ENCODE results near the gene TMUB2. TPM values are rescaled to one million over a fixed set of nuclear protein-coding genes. Genes with fewer than 3 reads are reported as not detected.
"Not testable (repeated sequence)": the region's sequence is repeated elsewhere in the genome, so short reads cannot be mapped to it uniquely, and the experiment has no call there.

Gene TMUB2
- total RNA-seq, 3 donors from 2014 or later, result 47.2 to 58.6 (median 49.1) TPM

DNA sequence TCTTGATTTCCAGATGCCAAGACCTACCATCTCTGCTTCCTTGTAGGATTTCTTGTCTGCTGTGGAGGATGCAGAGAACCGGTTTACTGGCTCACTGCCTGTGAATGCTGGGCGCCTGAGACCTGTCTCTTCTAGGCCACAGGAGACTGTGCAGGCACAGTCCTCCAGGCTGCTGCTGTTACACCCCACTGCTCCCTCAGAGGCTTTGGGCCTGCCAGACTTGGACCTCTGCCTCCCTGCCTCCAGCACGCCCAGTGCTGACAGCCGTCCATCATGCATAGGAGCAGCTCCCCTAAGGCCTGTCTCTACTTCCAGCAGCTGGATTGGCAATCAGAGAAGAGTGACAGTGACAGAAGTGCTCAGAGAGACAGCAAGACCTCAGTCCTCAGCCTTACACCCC lies 39.0 kb upstream of the TMUB2 start:
- ATAC-seq (no peak), DNase-seq (no peak)
- no peak for TF ChIP-seq CTCF (IDR thresholded peaks at IDR 0.05)
- Histone ChIP-seq H3K4me3 (no peak overlapping the region), H3K9me3 (no peaks in the 10 kb centered on the region), H3K36me3 (ENCODE audit: low read depth) (no peaks in the 10 kb centered on the region), H3K4me1 (ENCODE audit: low read depth) (no peaks in the 10 kb centered on the region)
- intact Hi-C loops (cut with DNase I, micrococcal nuclease), result no loop called here

DNA sequence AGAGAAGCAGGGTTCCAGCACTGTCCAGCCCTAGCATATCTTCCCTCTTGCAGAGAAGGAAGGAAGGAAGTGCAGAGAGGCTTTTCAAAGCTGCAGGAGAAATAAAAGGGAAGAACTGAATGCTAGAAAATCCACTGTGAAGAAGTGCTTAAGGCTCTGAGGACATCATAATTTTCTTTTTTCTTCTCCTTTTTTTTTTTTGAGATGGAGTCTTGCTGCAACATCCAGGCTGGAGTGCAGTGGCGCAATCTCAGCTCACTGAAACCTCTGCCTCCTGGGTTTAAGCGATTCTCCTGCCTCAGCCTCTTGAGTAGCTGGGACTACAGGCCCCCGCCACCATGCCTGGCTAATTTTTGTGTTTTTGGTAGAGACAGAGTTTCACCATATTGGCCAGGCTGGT lies 37.7 kb upstream of the TMUB2 start:
- ATAC-seq; H3K4me1 ChIP-seq (ENCODE audit: low read depth); DNase-seq; H3K4me3 ChIP-seq; H3K36me3 ChIP-seq (ENCODE audit: low read depth); intact Hi-C loops (cut with DNase I, micrococcal nuclease); H3K9me3 ChIP-seq: not testable (repeated sequence)

DNA sequence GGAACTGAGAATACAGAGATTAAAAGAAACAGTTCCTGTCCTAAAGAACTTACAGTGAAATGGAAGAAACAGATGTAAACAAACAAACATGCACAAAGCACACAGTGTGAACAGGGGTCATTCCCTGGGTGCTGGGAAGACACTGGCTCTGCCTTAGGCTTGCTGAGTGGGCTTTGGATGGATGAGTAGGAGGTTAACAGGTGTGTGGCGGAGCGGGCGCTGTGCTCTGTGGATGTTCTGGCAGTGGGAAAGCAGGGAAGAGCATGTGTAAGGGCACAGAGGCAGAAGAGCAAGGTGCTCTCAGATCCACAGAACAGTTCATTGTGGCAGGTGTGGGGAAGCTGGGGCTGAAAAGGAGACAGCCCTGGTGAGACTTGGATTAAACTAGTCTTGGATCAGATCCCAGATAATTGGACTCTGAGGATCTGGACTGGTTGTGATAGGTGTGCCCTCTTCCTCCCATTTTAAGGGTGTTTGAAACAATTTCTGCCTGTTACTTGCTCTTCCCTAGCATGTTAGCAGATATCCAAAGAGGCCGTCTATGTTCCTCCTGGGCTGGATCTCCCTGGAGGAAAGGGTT lies 36.9 kb upstream of the TMUB2 start:
- no peak for TF ChIP-seq CTCF (IDR thresholded peaks at IDR 0.05)
- ATAC-seq (no peak), DNase-seq (no peak)
- Histone ChIP-seq H3K36me3 (ENCODE audit: low read depth) (no peaks in the 10 kb centered on the region), H3K9me3 (no peaks in the 10 kb centered on the region), H3K4me1 (ENCODE audit: low read depth) (no peaks in the 10 kb centered on the region), H3K4me3 (no peak overlapping the region)
- intact Hi-C loops (cut with DNase I, micrococcal nuclease), result no loop called here

DNA sequence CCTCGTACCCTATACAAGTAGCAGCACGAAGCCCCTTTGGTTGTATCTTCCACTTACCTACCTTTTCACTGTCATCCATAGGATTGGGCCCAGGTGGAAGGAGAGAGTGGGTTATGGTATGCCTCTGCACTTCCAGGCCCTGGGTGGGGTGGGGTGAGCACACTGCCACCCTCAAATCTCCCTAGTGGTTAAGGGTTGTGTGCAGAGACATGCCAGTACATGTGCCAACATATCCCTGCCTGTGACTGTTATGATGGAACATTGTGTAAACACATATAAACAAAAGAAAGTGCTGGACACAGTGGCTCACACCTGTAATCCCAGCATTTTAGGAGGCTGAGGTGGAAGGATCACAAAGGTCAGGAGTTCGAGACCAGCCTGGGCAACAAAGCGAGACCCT lies 33.9 kb upstream of the TMUB2 start:
- Histone ChIP-seq H3K4me3 (no peak overlapping the region), H3K9me3 (no peaks in the 10 kb centered on the region), H3K36me3 (ENCODE audit: low read depth) (no peaks in the 10 kb centered on the region), H3K4me1 (ENCODE audit: low read depth) (no peaks in the 10 kb centered on the region)
- ATAC-seq (no peak), DNase-seq (no peak)
- no peak for TF ChIP-seq CTCF (IDR thresholded peaks at IDR 0.05)
- intact Hi-C loops (cut with DNase I, micrococcal nuclease), result no loop called here

- intact Hi-C loops (cut with DNase I, micrococcal nuclease), result no loop called here
- no peaks in the 10 kb centered on the region for H3K4me1 ChIP-seq (ENCODE audit: low read depth)
Measured at GRCh38 chr17:44155488-44155887, 31.3 kb upstream of the TMUB2 start.

More at GRCh38 chr17:44155488-44155887, 31.3 kb upstream of the TMUB2 start:
- Histone ChIP-seq H3K36me3 (ENCODE audit: low read depth) (no peaks in the 10 kb centered on the region), H3K4me3 (no peak overlapping the region), H3K9me3 (no peaks in the 10 kb centered on the region)
- no peak for TF ChIP-seq CTCF (IDR thresholded peaks at IDR 0.05)
- ATAC-seq, result no peak
- DNase-seq, result no peak
